ENCODE measurements around the gene C16orf95. TPM values are rescaled to one million over a fixed set of nuclear protein-coding genes. Genes with fewer than 3 reads are reported as not detected.

The C16orf95 gene
- total and polyA plus RNA-seq, 4 donors: 2.0 to 6.2 (median 4.6) TPM

DNA sequence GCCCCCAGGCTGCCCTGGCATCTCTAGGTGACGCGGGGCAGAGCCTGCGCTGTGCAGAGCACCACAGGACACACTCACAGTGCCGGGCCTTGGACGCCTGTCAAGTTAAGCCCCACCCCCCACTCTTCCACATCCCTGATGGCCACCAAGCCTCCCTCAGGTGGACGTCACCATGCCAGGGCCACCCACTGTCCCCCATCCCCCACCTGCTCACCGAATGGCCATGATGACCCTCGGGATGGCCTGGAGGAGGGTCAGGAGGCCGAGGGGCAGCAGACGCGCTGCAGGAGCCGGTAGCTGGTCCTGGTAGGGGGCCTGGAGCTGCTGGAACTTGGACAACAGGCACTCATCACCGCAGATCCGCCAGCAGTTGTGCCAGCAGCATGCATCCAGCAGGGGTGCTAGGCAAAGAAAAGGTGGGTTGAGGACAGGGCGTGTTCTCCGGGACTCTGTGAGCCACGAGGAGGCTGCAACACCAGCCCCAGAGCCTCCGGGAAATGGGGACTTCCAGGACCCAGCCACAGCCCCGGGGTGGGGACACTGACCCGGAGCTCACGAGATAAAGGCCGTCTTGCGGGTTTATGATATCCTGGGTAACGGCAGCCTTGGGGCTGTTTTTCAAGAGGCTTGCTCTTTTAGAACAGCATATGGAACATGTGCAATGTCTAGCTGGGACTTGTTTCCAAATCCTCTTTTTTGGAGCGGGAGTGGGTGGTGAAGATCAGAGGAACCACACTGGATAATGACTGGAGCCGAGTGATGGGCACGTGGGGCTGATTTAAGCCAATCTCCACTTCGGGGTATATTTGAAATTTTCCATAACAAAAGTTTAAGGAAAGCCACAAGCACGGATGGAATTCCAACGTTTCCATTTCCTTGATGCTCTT is 11.4 kb downstream of the C16orf95 start:
- no peak overlapping the region for H3K4me3 ChIP-seq (ENCODE audit: low read depth in 1 of 3, low read length in 3 of 3)
- no peak overlapping the region for H3K27ac ChIP-seq (ENCODE audit: low read depth in 1 of 2, low read length in 2 of 2)
- whole genome bisulfite sequencing: 80% methylated on average over 30 of the region's 30 CpGs
- TF ChIP-seq EGR1 (IDR thresholded peaks at IDR 0.05; ENCODE audit: low read depth in 2 of 2): no peak
- TF ChIP-seq FOXA2 (IDR thresholded peaks at IDR 0.05): no peak
- TF ChIP-seq MAX (IDR thresholded peaks at IDR 0.05): no peak
- TF ChIP-seq RAD21 (IDR thresholded peaks at IDR 0.05): no peak
- TF ChIP-seq YY1 (IDR thresholded peaks at IDR 0.05): no peak
- peak; percentile 42 to 58 for TF ChIP-seq RXRA (IDR thresholded peaks at IDR 0.05)
- no peak for TF ChIP-seq FOXA1 (IDR thresholded peaks at IDR 0.05)
- peaks cover 0 to 4% (median 0%) of the 10 kb centered on the region in 4 donors for H3K36me3 ChIP-seq (ENCODE audit: control insufficient read depth in 4 of 4, insufficient read depth in 3 of 4, low read depth in 1 of 4, low read length in 3 of 4)
- H3K9ac ChIP-seq (ENCODE audit: low read depth in 1 of 2, low read length in 2 of 2): no peak overlapping the region
- peaks cover 0 to 4% (median 0%) of the 10 kb centered on the region in 4 donors for H3K9me3 ChIP-seq (ENCODE audit: control insufficient read depth in 4 of 4, low read length in 3 of 4)
- H3K4me1 ChIP-seq (ENCODE audit: control insufficient read depth in 4 of 4, insufficient read depth in 4 of 4, low read length in 3 of 4): no peaks in the 10 kb centered on the region
- peak; percentile 68 for DNase-seq (ENCODE audit: low spot score)
- no peaks in the 10 kb centered on the region for H3K27me3 ChIP-seq (ENCODE audit: control insufficient read depth in 4 of 4, insufficient read depth in 4 of 4, low read length in 3 of 4)

GRCh38 chr16:87304951-87305350 is 12.2 kb downstream of the C16orf95 start:
- Histone ChIP-seq H3K4me1 (ENCODE audit: control insufficient read depth in 4 of 4, insufficient read depth in 4 of 4, low read length in 3 of 4) (no peaks in the 10 kb centered on the region), H3K4me3 (ENCODE audit: low read depth in 1 of 3, low read length in 3 of 3) (no peak overlapping the region), H3K9ac (ENCODE audit: low read depth in 1 of 2, low read length in 2 of 2) (no peak overlapping the region), H3K27ac (ENCODE audit: low read depth in 1 of 2, low read length in 2 of 2) (no peak overlapping the region), H3K36me3 (ENCODE audit: control insufficient read depth in 4 of 4, insufficient read depth in 3 of 4, low read depth in 1 of 4, low read length in 3 of 4) (peaks cover 0 to 4% (median 0%) of the 10 kb centered on the region in 4 donors), H3K27me3 (ENCODE audit: control insufficient read depth in 4 of 4, insufficient read depth in 4 of 4, low read length in 3 of 4) (no peaks in the 10 kb centered on the region), H3K9me3 (ENCODE audit: control insufficient read depth in 4 of 4, low read length in 3 of 4) (peaks cover 0 to 4% (median 0%) of the 10 kb centered on the region in 4 donors)
- no peak for TF ChIP-seq TAF1 (conservative IDR thresholded peaks at IDR 0.05)
- TF ChIP-seq EGR1 (IDR thresholded peaks at IDR 0.05; ENCODE audit: low read depth in 2 of 2): no peak
- no peak for TF ChIP-seq ATF3 (IDR thresholded peaks at IDR 0.05)
- no peak for TF ChIP-seq GABPA (IDR thresholded peaks at IDR 0.05 in 1 of 2, conservative IDR thresholded peaks at IDR 0.05 in 1 of 2)
- TF ChIP-seq, protein P1, sequence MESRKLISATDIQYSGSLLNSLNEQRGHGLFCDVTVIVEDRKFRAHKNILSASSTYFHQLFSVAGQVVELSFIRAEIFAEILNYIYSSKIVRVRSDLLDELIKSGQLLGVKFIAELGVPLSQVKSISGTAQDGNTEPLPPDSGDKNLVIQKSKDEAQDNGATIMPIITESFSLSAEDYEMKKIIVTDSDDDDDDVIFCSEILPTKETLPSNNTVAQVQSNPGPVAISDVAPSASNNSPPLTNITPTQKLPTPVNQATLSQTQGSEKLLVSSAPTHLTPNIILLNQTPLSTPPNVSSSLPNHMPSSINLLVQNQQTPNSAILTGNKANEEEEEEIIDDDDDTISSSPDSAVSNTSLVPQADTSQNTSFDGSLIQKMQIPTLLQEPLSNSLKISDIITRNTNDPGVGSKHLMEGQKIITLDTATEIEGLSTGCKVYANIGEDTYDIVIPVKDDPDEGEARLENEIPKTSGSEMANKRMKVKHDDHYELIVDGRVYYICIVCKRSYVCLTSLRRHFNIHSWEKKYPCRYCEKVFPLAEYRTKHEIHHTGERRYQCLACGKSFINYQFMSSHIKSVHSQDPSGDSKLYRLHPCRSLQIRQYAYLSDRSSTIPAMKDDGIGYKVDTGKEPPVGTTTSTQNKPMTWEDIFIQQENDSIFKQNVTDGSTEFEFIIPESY (IDR thresholded peaks at IDR 0.05): no peak
- no peak for TF ChIP-seq FOXA2 (IDR thresholded peaks at IDR 0.05)
- no peak for TF ChIP-seq HNF4A (conservative IDR thresholded peaks at IDR 0.05)
- TF ChIP-seq MAX (IDR thresholded peaks at IDR 0.05): no peak
- no peak for TF ChIP-seq HNF4G (IDR thresholded peaks at IDR 0.05)
- TF ChIP-seq JUND (IDR thresholded peaks at IDR 0.05): no peak
- no peak for TF ChIP-seq RAD21 (IDR thresholded peaks at IDR 0.05)
- TF ChIP-seq RXRA (IDR thresholded peaks at IDR 0.05): no peak
- TF ChIP-seq, protein P2, sequence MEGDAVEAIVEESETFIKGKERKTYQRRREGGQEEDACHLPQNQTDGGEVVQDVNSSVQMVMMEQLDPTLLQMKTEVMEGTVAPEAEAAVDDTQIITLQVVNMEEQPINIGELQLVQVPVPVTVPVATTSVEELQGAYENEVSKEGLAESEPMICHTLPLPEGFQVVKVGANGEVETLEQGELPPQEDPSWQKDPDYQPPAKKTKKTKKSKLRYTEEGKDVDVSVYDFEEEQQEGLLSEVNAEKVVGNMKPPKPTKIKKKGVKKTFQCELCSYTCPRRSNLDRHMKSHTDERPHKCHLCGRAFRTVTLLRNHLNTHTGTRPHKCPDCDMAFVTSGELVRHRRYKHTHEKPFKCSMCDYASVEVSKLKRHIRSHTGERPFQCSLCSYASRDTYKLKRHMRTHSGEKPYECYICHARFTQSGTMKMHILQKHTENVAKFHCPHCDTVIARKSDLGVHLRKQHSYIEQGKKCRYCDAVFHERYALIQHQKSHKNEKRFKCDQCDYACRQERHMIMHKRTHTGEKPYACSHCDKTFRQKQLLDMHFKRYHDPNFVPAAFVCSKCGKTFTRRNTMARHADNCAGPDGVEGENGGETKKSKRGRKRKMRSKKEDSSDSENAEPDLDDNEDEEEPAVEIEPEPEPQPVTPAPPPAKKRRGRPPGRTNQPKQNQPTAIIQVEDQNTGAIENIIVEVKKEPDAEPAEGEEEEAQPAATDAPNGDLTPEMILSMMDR (IDR thresholded peaks at IDR 0.05; ENCODE audit: low read depth, low read length, missing input control): no peak
- no peak for TF ChIP-seq YY1 (IDR thresholded peaks at IDR 0.05)
- TF ChIP-seq NR2F2 (IDR thresholded peaks at IDR 0.05): no peak
- 81% methylated on average over 10 of the region's 10 CpGs for WGBS
- DNase-seq (ENCODE audit: low spot score): no peak

Data from liver (tissue), 9 donors.